A549 (cell line): Measurements from ENCODE around the gene GAS6. TPM values are rescaled to one million over a fixed set of nuclear protein-coding genes. Genes with fewer than 3 reads are reported as not detected.

Experiments
- ATAC-seq, 2 experiments: fragments of 200-7000 bp in 1 of 2; fragments of >200 bp in 1 of 2; cut with Nextera tagmentation in 1 of 2; cut with Tn5 transposase in 1 of 2; 3 replicates each; pipeline versions ENCODE4 v1.8.0 to v1.9.1; 2018 to 2020; ENCODE audit warnings: mild to moderate bottlenecking in 1 of 2, moderate library complexity in 1 of 2
- CTCF ChIA-PET: fragments of 300-600 bp; sonication (Branson Sonifier 250); formaldehyde crosslinking; extraction: SDS; loops from one replicate; lab custom pipeline; 2021; ENCODE audit warnings: antibody characterized with exemption, inconsistent platforms; lab: Yijun Ruan, JAX
- POLR2A ChIA-PET: fragments of 350-600 bp; formaldehyde crosslinking; extraction: SDS; loops from one replicate; lab custom pipeline; 2021; ENCODE audit warnings: antibody characterized with exemption, inconsistent platforms; lab: Yijun Ruan, JAX
- DNase-seq, 2 experiments: peaks; one replicate each; pipeline versions ENCODE4 v3.0.0 to v3.0.0-alpha.2; 2011 to 2016; ENCODE audit warnings: low read depth in 1 of 2, low spot score in 1 of 2
- FAIRE-seq: peaks from 2 replicates; lab custom pipeline; 2011; peaks lifted over from hg19 to GRCh38; lab: Jason Lieb, UNC
- H3K27ac ChIP-seq, 2 experiments: fragments of >200 bp; sonication (Bioruptor Twin); formaldehyde crosslinking; 3 replicates each; pipeline ENCODE4 v1.5.1; 2016 to 2017
- H3K4me1 ChIP-seq: fragments of >200 bp; sonication (Bioruptor Twin); formaldehyde crosslinking; 3 replicates; pipeline ENCODE4 v1.6.1; 2016
- H3K4me2 ChIP-seq: fragments of >200 bp; sonication (Bioruptor Twin); formaldehyde crosslinking; 3 replicates; pipeline ENCODE4 v1.6.1; 2016
- H3K4me3 ChIP-seq: fragments of >200 bp; sonication (Bioruptor Twin); formaldehyde crosslinking; 3 replicates; pipeline ENCODE4 v1.5.1; 2016
- H3K9me3 ChIP-seq: fragments of >200 bp; sonication (Bioruptor Twin); formaldehyde crosslinking; 3 replicates; pipeline ENCODE4 v1.6.1; 2016
- CBX8 ChIP-seq: fragments of 200-600 bp; sonication (generic); IDR thresholded peaks from 2 replicates; pipeline ENCODE4 v1.6.1; 2016
- CHD2 ChIP-seq: fragments of 150-350 bp; IDR thresholded peaks from 2 replicates; pipeline ENCODE4 v1.6.1; 2014; ENCODE audit warnings: low read length; ENCODE audit not compliant: partially characterized antibody
- EP300 ChIP-seq, 2 experiments: fragments of >200 bp; sonication (Bioruptor Twin); formaldehyde crosslinking; IDR thresholded peaks; 2 replicates in 1 of 2; 3 replicates in 1 of 2; pipeline ENCODE4 v1.6.1; 2016 to 2017
- JUN ChIP-seq, 2 experiments: fragments of >200 bp; sonication (Bioruptor Twin); formaldehyde crosslinking; IDR thresholded peaks; 2 replicates in 1 of 2; 3 replicates in 1 of 2; pipeline ENCODE4 v1.6.1; 2016 to 2017
- KDM1A ChIP-seq: fragments of 200-600 bp; sonication (generic); IDR thresholded peaks from 2 replicates; pipeline ENCODE4 v1.6.1; 2016; ENCODE audit warnings: low read depth, mild to moderate bottlenecking
- MAFK ChIP-seq: fragments of 450-650 bp; IDR thresholded peaks from 2 replicates; pipeline ENCODE4 v1.6.1; 2014; ENCODE audit not compliant: partially characterized antibody
- MYC ChIP-seq: IDR thresholded peaks from 2 replicates; pipeline ENCODE4 v1.6.1; 2012; ENCODE audit warnings: mild to moderate bottlenecking, inconsistent platforms, low read length, improper control_type of control experiment, borderline replicate concordance
- NPAS2 ChIP-seq: fragments of 250-450 bp; sonication (Bioruptor Pico); IDR thresholded peaks from 2 replicates; pipeline ENCODE4 v1.8.0; 2022; ENCODE audit warnings: mild to moderate bottlenecking, moderate library complexity, borderline replicate concordance
- SMC3 ChIP-seq: fragments of >200 bp; sonication (Bioruptor Twin); formaldehyde crosslinking; IDR thresholded peaks from 3 replicates; pipeline ENCODE4 v1.6.1; 2018; ENCODE audit warnings: inconsistent platforms
- TFCP2L1 ChIP-seq: fragments of 250-450 bp; sonication (Bioruptor Pico); IDR thresholded peaks from 2 replicates; pipeline ENCODE4 v1.5.0; 2021; ENCODE audit warnings: mild to moderate bottlenecking
- TP53 ChIP-seq: fragments of 250-450 bp; sonication (Bioruptor Pico); IDR thresholded peaks from 2 replicates; pipeline ENCODE4 v1.5.0; 2021; ENCODE audit warnings: mild to moderate bottlenecking, moderate library complexity
- WGBS: methylation state at CpG from one replicate; pipeline ENCODE4 v1.1.6; 2017; ENCODE audit errors: missing lambda C conversion rate; 5-methylcytosine and 5-hydroxymethylcytosine counted together
- polyA plus RNA-seq, 4 experiments: library from polyadenylated mRNA; depleted of rRNA in 3 of 4; stranded (reverse); fragments of >200 nt; fragmentation: RNase III in 1 of 4; extraction: RNeasy Plus Mini Kit Qiagen cat#74134 plus additional on column Dnase treatment in 1 of 4; gene quantifications; 2 replicates in 3 of 4; 3 replicates in 1 of 4; pipeline ENCODE4 v1.2.3, GENCODE V29; 2011 to 2017
- TF ChIP-seq, protein P1 (sequence below): fragments of 250-450 bp; sonication (Bioruptor Pico); IDR thresholded peaks from 2 replicates; pipeline ENCODE4 v1.5.0; 2021; ENCODE audit warnings: mild to moderate bottlenecking, moderate library complexity, borderline replicate concordance
- TF ChIP-seq, protein P2 (sequence below): fragments of 150-350 bp; IDR thresholded peaks from 2 replicates; pipeline ENCODE4 v1.6.1; 2014; ENCODE audit warnings: low read depth, mild to moderate bottlenecking, low read length
- TF ChIP-seq, protein P3 (sequence below): fragments of >200 bp; sonication (Bioruptor Twin); formaldehyde crosslinking; IDR thresholded peaks from 3 replicates; pipeline ENCODE4 v1.5.1; 2016
- TF ChIP-seq, protein P4 (sequence below): fragments of >200 bp; sonication (Bioruptor Twin); formaldehyde crosslinking; IDR thresholded peaks from 3 replicates; pipeline ENCODE4 v1.6.1; 2016
- TF ChIP-seq, protein P5 (sequence below): fragments of >200 bp; sonication (Bioruptor Twin); formaldehyde crosslinking; IDR thresholded peaks from 2 replicates; pipeline ENCODE4 v1.6.1; 2016

GAS6 gene
- polyA plus RNA-seq, 2 of the 4 experiments (the other 2 are of a cell fraction): 3.5 to 5.7 TPM

DNA sequence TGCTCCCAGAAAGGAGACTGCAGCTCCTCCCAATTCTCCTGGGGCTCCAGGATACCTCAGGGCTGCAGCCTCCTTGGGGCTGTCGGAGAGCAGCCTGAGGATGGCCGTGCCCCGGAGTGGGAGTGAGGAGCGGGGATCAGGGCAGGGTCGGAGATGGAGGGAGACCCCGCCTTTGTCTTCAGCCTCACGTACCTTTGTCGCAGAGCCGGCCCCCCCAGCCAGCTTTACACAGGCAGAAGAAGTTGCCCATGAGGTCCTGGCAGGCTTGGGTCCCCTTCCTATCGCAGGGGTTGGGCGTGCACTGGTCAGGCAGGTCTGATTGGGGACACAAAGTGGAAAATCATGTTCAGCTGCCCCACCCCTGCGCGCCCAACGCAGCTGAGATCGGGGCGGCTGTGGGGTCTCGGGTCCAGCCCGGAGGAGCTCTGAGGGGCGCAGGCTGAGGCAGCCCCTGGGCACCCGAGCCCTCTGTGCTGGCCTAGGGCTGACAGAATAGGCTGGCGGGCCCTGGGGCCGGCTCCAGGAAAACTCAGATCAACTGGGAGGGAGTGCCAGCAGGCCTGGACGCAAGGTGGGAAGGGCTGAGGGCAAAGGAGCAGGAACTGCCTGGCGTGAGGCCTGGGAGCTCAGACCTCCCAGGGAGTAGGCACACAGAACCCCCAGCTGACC is 24.2 kb downstream of the GAS6 start:
- Histone ChIP-seq H3K4me3 (peak overlapping the region; percentile 82), H3K27ac (peak overlapping the region; percentile 100), H3K9me3 (0 out of 3 replicates have a peak, but pooled peaks cover 2% of the 10 kb centered on the region), H3K4me1 (peaks cover 41% of the 10 kb centered on the region), H3K4me2 (peak overlapping the region; percentile 93)
- DNase-seq (no peak), FAIRE-seq (no peak), ATAC-seq (no peak)
- ChIA-PET POLR2A (no interaction called here), CTCF (interaction anchor here (0.7 to 2.1 kb wide), 2 partner anchors 15 to 20 kb away, joined by 3 to 7 read pairs; no protein-coding TSS in a partner anchor)
- 90% methylated on average over 5 of the region's 24 CpGs for WGBS
- TF ChIP-seq, protein P1, sequence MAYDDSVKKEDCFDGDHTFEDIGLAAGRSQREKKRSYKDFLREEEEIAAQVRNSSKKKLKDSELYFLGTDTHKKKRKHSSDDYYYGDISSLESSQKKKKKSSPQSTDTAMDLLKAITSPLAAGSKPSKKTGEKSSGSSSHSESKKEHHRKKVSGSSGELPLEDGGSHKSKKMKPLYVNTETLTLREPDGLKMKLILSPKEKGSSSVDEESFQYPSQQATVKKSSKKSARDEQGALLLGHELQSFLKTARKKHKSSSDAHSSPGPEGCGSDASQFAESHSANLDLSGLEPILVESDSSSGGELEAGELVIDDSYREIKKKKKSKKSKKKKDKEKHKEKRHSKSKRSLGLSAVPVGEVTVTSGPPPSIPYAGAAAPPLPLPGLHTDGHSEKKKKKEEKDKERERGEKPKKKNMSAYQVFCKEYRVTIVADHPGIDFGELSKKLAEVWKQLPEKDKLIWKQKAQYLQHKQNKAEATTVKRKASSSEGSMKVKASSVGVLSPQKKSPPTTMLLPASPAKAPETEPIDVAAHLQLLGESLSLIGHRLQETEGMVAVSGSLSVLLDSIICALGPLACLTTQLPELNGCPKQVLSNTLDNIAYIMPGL (CRISPR knock-in tag): no peak
- TF ChIP-seq MAFK: no peak
- no peak for TF ChIP-seq KDM1A
- no peak for TF ChIP-seq CHD2
- TF ChIP-seq JUN (IDR thresholded peaks at IDR 0.05): no peak
- no peak for TF ChIP-seq EP300 (IDR thresholded peaks at IDR 0.05)
- TF ChIP-seq CBX8: no peak
- no peak for TF ChIP-seq SMC3

DNA sequence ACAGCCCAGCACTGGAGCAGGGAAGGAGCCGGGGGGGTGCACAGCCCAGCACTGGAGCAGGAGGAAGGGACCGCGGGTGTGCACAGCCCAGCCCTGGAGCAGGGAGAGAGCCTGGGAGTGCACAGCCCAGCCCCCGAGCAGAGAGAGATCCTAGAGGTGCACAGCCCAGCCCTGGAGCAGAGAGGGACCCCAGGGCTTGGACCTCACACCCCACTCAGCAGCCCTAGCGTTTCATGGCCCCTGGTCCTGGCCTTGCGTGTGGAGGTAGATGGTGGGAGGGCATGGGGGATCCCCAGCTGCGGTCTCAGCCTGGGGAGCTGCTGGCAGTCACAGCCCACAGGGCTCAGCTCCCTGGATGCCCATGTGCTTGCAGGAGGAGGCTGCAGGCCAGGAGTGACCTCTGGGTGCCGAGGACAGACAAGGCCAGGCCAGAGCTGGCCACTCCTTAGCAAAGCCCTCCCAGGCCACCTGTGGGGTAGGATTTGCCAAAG is 25.1 kb downstream of the GAS6 start:
- ChIA-PET POLR2A (no interaction called here), CTCF (interaction anchor here (0.7 to 2.1 kb wide), 2 partner anchors 15 to 19 kb away, joined by 3 to 7 read pairs; no protein-coding TSS in a partner anchor)
- TF ChIP-seq NPAS2 (no peak), TP53 (CRISPR knock-in tag) (no peak), TFCP2L1 (CRISPR knock-in tag) (no peak), MYC (no peak), JUN (IDR thresholded peaks at IDR 0.05) (no peak; a peak in 1 of 5 replicates)
- TF ChIP-seq, protein P2, sequence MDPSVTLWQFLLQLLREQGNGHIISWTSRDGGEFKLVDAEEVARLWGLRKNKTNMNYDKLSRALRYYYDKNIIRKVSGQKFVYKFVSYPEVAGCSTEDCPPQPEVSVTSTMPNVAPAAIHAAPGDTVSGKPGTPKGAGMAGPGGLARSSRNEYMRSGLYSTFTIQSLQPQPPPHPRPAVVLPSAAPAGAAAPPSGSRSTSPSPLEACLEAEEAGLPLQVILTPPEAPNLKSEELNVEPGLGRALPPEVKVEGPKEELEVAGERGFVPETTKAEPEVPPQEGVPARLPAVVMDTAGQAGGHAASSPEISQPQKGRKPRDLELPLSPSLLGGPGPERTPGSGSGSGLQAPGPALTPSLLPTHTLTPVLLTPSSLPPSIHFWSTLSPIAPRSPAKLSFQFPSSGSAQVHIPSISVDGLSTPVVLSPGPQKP: no peak
- TF ChIP-seq, protein P3, sequence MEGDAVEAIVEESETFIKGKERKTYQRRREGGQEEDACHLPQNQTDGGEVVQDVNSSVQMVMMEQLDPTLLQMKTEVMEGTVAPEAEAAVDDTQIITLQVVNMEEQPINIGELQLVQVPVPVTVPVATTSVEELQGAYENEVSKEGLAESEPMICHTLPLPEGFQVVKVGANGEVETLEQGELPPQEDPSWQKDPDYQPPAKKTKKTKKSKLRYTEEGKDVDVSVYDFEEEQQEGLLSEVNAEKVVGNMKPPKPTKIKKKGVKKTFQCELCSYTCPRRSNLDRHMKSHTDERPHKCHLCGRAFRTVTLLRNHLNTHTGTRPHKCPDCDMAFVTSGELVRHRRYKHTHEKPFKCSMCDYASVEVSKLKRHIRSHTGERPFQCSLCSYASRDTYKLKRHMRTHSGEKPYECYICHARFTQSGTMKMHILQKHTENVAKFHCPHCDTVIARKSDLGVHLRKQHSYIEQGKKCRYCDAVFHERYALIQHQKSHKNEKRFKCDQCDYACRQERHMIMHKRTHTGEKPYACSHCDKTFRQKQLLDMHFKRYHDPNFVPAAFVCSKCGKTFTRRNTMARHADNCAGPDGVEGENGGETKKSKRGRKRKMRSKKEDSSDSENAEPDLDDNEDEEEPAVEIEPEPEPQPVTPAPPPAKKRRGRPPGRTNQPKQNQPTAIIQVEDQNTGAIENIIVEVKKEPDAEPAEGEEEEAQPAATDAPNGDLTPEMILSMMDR: no peak
- TF ChIP-seq, protein P4, sequence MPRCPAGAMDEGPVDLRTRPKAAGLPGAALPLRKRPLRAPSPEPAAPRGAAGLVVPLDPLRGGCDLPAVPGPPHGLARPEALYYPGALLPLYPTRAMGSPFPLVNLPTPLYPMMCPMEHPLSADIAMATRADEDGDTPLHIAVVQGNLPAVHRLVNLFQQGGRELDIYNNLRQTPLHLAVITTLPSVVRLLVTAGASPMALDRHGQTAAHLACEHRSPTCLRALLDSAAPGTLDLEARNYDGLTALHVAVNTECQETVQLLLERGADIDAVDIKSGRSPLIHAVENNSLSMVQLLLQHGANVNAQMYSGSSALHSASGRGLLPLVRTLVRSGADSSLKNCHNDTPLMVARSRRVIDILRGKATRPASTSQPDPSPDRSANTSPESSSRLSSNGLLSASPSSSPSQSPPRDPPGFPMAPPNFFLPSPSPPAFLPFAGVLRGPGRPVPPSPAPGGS: no peak
- TF ChIP-seq, protein P5, sequence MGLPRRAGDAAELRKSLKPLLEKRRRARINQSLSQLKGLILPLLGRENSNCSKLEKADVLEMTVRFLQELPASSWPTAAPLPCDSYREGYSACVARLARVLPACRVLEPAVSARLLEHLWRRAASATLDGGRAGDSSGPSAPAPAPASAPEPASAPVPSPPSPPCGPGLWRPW: no peak
- peak overlapping the region; percentile 93 for H3K4me2 ChIP-seq
- H3K4me3 ChIP-seq: peak overlapping the region; percentile 82
- 0% methylated on average over 2 of the region's 8 CpGs for WGBS
- H3K9me3 ChIP-seq: no peaks in the 10 kb centered on the region
- ATAC-seq (no peak), DNase-seq (no peak), FAIRE-seq (no peak)
- H3K27ac ChIP-seq: peak overlapping the region; percentile 100
- peaks cover 41% of the 10 kb centered on the region for H3K4me1 ChIP-seq
